Measurements from ENCODE around the gene ULBP1.
"Not testable (repeated sequence)": the region's sequence is repeated elsewhere in the genome, so short reads cannot be mapped to it uniquely, and the experiment has no call there.

DNA sequence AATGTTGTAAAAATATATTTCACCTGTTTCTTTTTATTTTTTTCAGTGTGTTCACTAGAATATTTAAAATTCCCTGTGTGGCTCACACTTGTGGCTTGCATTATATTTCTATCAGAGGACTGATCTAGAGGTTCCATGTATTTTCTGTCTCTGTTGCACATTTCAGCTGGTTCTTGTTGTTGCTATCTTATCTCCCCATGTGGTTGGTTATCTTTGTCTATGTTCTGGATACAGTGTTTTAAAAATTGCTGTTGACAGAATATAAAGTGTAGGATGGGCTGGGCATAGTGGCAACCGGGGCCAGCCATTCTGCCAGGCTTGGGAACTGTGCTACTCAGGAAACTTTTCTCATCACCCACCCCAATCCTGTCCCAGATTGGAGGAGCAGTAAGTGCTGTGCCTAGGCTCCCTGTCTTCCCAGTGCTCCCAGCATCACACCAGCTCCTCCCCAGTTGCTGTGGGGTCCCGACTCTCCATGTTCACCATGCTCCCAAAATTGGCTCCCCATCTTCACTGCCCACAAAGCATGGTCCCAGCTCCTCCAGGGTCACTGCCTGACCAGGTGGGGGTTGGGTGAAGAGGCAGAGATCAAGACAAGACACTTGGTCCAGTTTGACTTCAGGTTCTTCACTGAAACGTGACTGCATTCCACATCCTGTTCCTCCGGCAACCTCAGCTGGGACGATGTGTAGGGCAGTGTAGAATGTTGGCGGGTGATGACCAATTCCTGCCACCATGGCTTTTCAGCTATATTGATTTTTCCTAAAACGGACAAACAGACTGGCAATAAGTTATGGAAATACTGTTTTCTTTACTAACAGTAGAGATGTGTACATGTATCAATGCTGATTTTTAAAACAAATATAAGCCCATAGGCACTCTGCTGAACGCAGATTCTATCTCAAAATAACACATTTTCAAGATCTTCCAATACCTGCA is 49.4 kb downstream of the ULBP1 start:
- TF ChIP-seq, protein P1, sequence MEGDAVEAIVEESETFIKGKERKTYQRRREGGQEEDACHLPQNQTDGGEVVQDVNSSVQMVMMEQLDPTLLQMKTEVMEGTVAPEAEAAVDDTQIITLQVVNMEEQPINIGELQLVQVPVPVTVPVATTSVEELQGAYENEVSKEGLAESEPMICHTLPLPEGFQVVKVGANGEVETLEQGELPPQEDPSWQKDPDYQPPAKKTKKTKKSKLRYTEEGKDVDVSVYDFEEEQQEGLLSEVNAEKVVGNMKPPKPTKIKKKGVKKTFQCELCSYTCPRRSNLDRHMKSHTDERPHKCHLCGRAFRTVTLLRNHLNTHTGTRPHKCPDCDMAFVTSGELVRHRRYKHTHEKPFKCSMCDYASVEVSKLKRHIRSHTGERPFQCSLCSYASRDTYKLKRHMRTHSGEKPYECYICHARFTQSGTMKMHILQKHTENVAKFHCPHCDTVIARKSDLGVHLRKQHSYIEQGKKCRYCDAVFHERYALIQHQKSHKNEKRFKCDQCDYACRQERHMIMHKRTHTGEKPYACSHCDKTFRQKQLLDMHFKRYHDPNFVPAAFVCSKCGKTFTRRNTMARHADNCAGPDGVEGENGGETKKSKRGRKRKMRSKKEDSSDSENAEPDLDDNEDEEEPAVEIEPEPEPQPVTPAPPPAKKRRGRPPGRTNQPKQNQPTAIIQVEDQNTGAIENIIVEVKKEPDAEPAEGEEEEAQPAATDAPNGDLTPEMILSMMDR (IDR thresholded peaks at IDR 0.05 in 4 of 5, conservative IDR thresholded peaks at IDR 0.05 in 1 of 5), result not testable (repeated sequence)
- TF ChIP-seq POLR2A (IDR thresholded peaks at IDR 0.05), result not testable (repeated sequence)

All from gastrocnemius medialis (tissue), 4 donors.